GM12875 (cell line): ENCODE measurements around the gene LHFPL6.

ENCODE experiments used
- H3K4me3 ChIP-seq: one replicate; pipeline ENCODE4 v1.5.1; 2011; ENCODE audit warnings: low read depth, low read length, control low read depth
- TF ChIP-seq, protein P1 (sequence below): IDR thresholded peaks from 2 replicates; pipeline ENCODE4 v1.5.1; 2011; ENCODE audit warnings: low read depth, mild to moderate bottlenecking, control low read depth, inconsistent platforms, low read length, moderate library complexity, borderline replicate concordance; ENCODE audit not compliant: insufficient read depth

LHFPL6 gene

GRCh38 chr13:39498471-39499114 lies 104.4 kb downstream of the LHFPL6 start:
- H3K4me3 ChIP-seq = no peak overlapping the region
- TF ChIP-seq, protein P1, sequence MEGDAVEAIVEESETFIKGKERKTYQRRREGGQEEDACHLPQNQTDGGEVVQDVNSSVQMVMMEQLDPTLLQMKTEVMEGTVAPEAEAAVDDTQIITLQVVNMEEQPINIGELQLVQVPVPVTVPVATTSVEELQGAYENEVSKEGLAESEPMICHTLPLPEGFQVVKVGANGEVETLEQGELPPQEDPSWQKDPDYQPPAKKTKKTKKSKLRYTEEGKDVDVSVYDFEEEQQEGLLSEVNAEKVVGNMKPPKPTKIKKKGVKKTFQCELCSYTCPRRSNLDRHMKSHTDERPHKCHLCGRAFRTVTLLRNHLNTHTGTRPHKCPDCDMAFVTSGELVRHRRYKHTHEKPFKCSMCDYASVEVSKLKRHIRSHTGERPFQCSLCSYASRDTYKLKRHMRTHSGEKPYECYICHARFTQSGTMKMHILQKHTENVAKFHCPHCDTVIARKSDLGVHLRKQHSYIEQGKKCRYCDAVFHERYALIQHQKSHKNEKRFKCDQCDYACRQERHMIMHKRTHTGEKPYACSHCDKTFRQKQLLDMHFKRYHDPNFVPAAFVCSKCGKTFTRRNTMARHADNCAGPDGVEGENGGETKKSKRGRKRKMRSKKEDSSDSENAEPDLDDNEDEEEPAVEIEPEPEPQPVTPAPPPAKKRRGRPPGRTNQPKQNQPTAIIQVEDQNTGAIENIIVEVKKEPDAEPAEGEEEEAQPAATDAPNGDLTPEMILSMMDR = no peak

- TF ChIP-seq, protein P1 = no peak
- no peak overlapping the region for H3K4me3 ChIP-seq
These were observed 106.5 kb downstream of the LHFPL6 start for GRCh38 chr13:39496506-39496905.

DNA sequence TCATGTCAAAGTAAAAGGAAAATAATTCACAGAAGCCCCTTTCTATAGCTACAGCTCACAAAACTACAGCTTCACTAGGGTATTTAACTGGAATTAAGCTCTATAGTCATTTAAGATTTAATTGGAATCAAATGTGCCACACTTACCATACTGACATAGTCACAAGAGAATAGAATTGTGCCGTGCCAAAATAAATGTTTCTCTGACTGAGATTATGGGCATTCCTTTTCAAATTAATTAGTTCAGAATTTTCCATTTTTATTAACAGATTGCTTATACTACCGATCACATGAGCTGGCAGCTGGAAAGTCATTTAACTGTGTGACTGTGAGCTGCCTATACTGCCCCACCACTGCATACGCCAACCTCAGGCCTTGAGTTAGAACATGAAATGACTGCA lies 108.4 kb downstream of the LHFPL6 start:
- TF ChIP-seq, protein P1 = no peak
- H3K4me3 ChIP-seq = no peak overlapping the region

GRCh38 chr13:39494006-39494405 lies 109.0 kb downstream of the LHFPL6 start:
- no peak overlapping the region for H3K4me3 ChIP-seq
- TF ChIP-seq, protein P1 = no peak

DNA sequence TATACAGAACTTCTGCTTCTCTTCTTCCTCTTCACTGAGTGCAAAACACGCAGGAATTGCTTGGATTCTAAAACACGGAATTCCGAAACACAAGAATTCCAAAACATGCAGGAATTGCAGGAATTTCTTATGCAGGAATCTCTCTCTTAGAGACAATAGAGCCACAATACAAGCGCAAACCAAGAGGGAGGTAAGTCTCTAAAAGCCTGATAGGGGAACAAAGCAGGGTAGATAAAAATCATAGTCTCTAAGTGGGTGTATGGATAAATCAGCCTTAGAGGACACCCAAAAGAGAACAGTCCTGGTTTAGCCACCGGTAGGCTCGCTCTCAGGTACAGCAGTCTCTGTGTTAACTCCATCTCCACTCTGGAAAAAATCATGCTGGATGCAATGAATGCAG lies 112.9 kb downstream of the LHFPL6 start:
- H3K4me3 ChIP-seq = no peak overlapping the region
- TF ChIP-seq, protein P1 = no peak

- TF ChIP-seq, protein P1 = no peak
- no peak overlapping the region for H3K4me3 ChIP-seq
These were observed 116.2 kb downstream of the LHFPL6 start for GRCh38 chr13:39486758-39487157.

DNA sequence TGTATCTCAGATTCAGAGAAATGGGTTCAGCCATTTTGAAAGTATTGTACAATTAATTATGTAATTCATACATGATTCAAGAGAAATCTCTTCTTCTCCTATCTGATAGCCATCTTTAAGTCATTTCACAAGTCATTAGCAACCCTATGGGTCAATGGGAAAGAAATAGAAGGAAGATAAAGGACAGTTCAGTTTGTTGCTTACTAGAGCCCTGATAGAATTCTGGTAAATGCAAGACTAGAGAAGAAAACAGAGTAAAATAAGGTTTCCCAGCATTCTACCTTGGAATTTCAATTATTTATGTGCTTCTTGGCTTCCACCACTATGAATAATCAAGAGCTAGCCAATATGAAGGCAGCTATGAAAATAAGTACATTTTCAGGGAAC lies 117.7 kb downstream of the LHFPL6 start:
- TF ChIP-seq, protein P1 = no peak
- no peak overlapping the region for H3K4me3 ChIP-seq
